ENCODE results near the gene TMPRSS4. TPM values are rescaled to one million over a fixed set of nuclear protein-coding genes. Genes with fewer than 3 reads are reported as not detected.
A peak's percentile ranks its signal among the peaks of the same experiment; 100 is the strongest.

The TMPRSS4 gene
- total RNA-seq, 1 experiment from 2014 or later = 1.5 TPM

DNA sequence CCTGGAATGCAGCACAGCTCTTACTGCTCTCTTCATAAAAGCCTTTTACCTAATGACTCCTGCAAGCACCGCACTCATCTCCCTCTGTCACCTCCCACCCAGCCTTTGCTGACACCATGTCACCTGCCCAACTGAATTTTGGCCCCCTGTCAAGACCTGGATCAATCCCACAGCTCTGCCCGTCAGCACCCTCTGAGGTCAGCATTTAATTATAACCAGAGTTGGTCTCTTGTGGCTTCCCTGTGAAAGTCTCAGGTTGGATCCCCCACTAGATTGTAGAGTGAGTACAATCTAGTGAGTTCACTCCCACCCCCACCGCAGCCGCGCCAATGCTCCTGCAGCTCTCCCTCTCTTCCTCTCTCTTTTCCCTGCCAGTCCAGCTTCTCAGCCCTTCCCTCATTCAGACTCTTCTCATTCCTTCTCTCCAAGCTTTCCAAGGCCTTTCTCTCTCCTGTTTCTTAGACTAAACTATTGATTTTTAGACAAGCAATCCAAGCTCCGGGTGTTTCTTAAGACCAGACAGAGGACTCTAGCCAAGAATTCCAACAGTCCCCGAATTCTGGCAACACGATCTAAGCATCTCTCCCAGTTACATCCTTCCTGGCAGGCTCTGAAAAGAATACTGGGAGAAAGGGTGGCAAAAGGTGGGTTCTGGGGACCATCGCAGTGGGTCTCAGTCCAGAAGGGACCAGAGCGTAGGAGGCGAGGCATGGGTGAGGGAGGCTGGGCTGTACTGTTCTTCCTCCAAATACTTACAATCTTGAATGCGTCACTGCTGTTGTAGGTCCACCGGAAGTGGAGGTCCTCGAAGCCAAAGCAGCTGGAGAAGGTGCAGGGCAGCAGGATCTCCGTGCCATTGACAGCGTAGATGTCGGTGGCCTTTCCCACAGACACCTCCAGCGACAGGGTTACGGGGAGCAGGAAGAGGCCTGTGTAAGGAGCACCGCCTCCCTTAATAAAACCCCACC lies 67.7 kb downstream of the TMPRSS4 start:
- Histone ChIP-seq H3F3A (ENCODE audit: low read length, unreplicated experiment) (no peaks in the 10 kb centered on the region), H3K9ac (ENCODE audit: low read length) (no peak overlapping the region), H3K9me3 (ENCODE audit: low read length) (no peaks in the 10 kb centered on the region), H4K20me1 (ENCODE audit: low read length) (no peaks in the 10 kb centered on the region), H3K36me3 (ENCODE audit: low read depth, low read length) (no peaks in the 10 kb centered on the region), H3K9me2 (replicated peaks; ENCODE audit: low read length) (no peaks in the 10 kb centered on the region), H3K27me3 (ENCODE audit: low read length) (peaks cover 44% of the 10 kb centered on the region), H3K4me2 (ENCODE audit: low read length) (no peak overlapping the region), H2AFZ (ENCODE audit: low read length) (0 out of 2 replicates have a peak overlapping the region, but pooled peaks have one; percentile 18), H3K4me1 (ENCODE audit: insufficient read depth, low read length) (no peaks in the 10 kb centered on the region), H3K4me3 (ENCODE audit: low read length) (no peak overlapping the region), H3K79me2 (ENCODE audit: low read length) (no peaks in the 10 kb centered on the region), H3K27ac (ENCODE audit: low read length) (no peak overlapping the region)
- BruUV-seq (replicated peaks) = no TSS peak
- intact Hi-C loops (cut with micrococcal nuclease) = loop anchor here (1.0 to 5.0 kb wide), 7 partner anchors 27 to 422 kb away; no protein-coding TSS in a partner anchor
- no peak for ATAC-seq
- POLR2A ChIA-PET (ENCODE audit: unreplicated experiment) = interaction anchor here (0.7 kb wide), 1 partner anchor 460 kb away, joined by 15 read pairs; no protein-coding TSS in a partner anchor
- TF ChIP-seq, protein P1, sequence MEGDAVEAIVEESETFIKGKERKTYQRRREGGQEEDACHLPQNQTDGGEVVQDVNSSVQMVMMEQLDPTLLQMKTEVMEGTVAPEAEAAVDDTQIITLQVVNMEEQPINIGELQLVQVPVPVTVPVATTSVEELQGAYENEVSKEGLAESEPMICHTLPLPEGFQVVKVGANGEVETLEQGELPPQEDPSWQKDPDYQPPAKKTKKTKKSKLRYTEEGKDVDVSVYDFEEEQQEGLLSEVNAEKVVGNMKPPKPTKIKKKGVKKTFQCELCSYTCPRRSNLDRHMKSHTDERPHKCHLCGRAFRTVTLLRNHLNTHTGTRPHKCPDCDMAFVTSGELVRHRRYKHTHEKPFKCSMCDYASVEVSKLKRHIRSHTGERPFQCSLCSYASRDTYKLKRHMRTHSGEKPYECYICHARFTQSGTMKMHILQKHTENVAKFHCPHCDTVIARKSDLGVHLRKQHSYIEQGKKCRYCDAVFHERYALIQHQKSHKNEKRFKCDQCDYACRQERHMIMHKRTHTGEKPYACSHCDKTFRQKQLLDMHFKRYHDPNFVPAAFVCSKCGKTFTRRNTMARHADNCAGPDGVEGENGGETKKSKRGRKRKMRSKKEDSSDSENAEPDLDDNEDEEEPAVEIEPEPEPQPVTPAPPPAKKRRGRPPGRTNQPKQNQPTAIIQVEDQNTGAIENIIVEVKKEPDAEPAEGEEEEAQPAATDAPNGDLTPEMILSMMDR (conservative IDR thresholded peaks at IDR 0.05; ENCODE audit: low read depth, low read length) = no peak
- TF ChIP-seq EZH2 (IDR thresholded peaks at IDR 0.05; ENCODE audit: low read length, unreplicated experiment) (no peak), EZH2phosphoT487 (IDR thresholded peaks at IDR 0.05; ENCODE audit: borderline replicate concordance, low read length) (no peak)
- CTCF ChIA-PET = interaction anchor here (0.6 to 1.1 kb wide), 2 partner anchors 27 to 54 kb away, joined by 3 to 5 read pairs; no protein-coding TSS in a partner anchor
- no peak for DNase-seq

- no peaks in the 10 kb centered on the region for H3F3A ChIP-seq (ENCODE audit: low read length, unreplicated experiment)
- TF ChIP-seq EZH2 (IDR thresholded peaks at IDR 0.05; ENCODE audit: low read length, unreplicated experiment) (no peak), EZH2phosphoT487 (IDR thresholded peaks at IDR 0.05; ENCODE audit: borderline replicate concordance, low read length) (no peak)
- TF ChIP-seq, protein P1 (conservative IDR thresholded peaks at IDR 0.05; ENCODE audit: low read depth, low read length) = peak; percentile 96
- peak overlapping the region; percentile 87 for H3K4me3 ChIP-seq (ENCODE audit: low read length)
- H3K36me3 ChIP-seq (ENCODE audit: low read depth, low read length) = no peaks in the 10 kb centered on the region
- ChIA-PET POLR2A (ENCODE audit: unreplicated experiment) (no interaction called here), CTCF (no interaction called here)
- peaks cover 42% of the 10 kb centered on the region for H3K27me3 ChIP-seq (ENCODE audit: low read length)
- H3K79me2 ChIP-seq (ENCODE audit: low read length) = no peaks in the 10 kb centered on the region
- H3K4me2 ChIP-seq (ENCODE audit: low read length) = peak overlapping the region; percentile 92
- no peaks in the 10 kb centered on the region for H3K4me1 ChIP-seq (ENCODE audit: insufficient read depth, low read length)
- no peak overlapping the region for H3K27ac ChIP-seq (ENCODE audit: low read length)
- no TSS peak for BruUV-seq (replicated peaks)
- H3K9me2 ChIP-seq (replicated peaks; ENCODE audit: low read length) = no peaks in the 10 kb centered on the region
- ATAC-seq (peak; percentile 96), DNase-seq (peak; percentile 95)
- peak overlapping the region; percentile 42 for H3K9ac ChIP-seq (ENCODE audit: low read length)
- H4K20me1 ChIP-seq (ENCODE audit: low read length) = no peaks in the 10 kb centered on the region
- peak overlapping the region; percentile 90 for H2AFZ ChIP-seq (ENCODE audit: low read length)
- intact Hi-C loops (cut with micrococcal nuclease) = loop anchor here (1.0 to 5.0 kb wide), 7 partner anchors 26 to 421 kb away; no protein-coding TSS in a partner anchor
- no peaks in the 10 kb centered on the region for H3K9me3 ChIP-seq (ENCODE audit: low read length)
Observed at GRCh38 chr11:118145285-118146227, 68.7 kb downstream of the TMPRSS4 start.

Measured in PC-3 (cell line).